Neutrophil (primary cell): ENCODE data around the gene BMPER.

ENCODE experiments used
- H3K27ac ChIP-seq: fragments of 200-600 bp; sonication (generic); 2 replicates; pipeline ENCODE4 v1.5.1; 2016; ENCODE audit warnings: mild to moderate bottlenecking, moderate library complexity
- H3K27me3 ChIP-seq: fragments of 200-600 bp; sonication (generic); 2 replicates; pipeline ENCODE4 v1.6.0; 2016; ENCODE audit warnings: mild to moderate bottlenecking
- H3K36me3 ChIP-seq: fragments of 200-600 bp; sonication (generic); 2 replicates; pipeline ENCODE4 v1.5.1; 2017
- H3K4me1 ChIP-seq, 2 experiments: fragments of 200-600 bp in 1 of 2; sonication (generic) in 1 of 2; 1 replicate in 1 of 2; 2 replicates in 1 of 2; pipeline versions ENCODE4 v1.5.1 to v1.6.1; 2013 to 2016; ENCODE audit warnings: low read depth in 1 of 2, low read length in 1 of 2, mild to moderate bottlenecking in 1 of 2, moderate library complexity in 1 of 2; ENCODE audit not compliant: control insufficient read depth in 1 of 2, insufficient read depth in 1 of 2
- H3K4me3 ChIP-seq, 2 experiments: fragments of 200-600 bp in 1 of 2; sonication (generic) in 1 of 2; 1 replicate in 1 of 2; 2 replicates in 1 of 2; pipeline ENCODE4 v1.5.1; 2013 to 2016; ENCODE audit warnings: low read depth in 1 of 2, low read length in 1 of 2, mild to moderate bottlenecking in 1 of 2, moderate library complexity in 1 of 2
- H3K9me3 ChIP-seq: fragments of 200-600 bp; sonication (generic); 2 replicates; pipeline ENCODE4 v1.5.1; 2016
- TF ChIP-seq, protein P1 (sequence below): fragments of 200-600 bp; sonication (generic); IDR thresholded peaks from 2 replicates; pipeline ENCODE4 v1.5.1; 2016; ENCODE audit warnings: antibody characterized with exemption

Gene BMPER

DNA sequence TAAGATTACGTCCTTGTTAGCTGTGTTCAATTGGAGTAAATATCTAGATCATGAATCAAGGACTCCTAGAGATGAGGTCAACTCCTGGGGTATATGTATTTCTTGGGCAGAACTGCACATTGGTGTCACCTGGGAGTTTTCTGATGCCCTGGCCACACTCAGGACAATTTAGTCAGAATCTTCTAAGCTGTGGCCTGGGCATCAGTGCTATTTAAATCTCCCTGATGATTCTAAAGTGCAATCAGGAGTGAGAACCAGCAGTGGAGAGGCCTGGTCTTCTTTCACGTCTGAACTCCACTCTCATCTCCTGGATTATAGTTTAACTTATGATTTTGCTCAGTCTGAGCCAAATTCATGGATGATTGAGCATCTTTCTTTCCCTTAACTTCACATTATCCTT, 218.0 kb downstream of the BMPER start:
- H3K4me1 ChIP-seq, result no peaks in the 10 kb centered on the region

DNA sequence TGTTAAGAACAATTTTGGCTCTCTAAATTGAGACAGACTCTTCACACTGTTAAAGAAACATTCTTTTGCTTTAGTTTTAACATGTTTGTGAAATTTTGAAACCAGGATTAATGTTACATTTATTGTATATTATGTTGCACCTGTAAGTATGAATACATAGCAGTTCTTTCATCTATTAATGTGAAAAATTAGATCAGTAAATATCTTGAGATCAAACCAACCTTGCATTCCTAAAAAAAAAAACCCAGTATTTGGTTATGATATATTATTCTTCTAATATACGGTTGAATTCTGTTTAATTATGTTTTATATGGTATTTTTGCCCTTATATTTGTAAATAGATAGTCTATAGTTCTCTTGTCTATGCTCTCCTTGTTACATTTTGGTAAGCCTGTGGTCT, 219.4 kb downstream of the BMPER start:
- no peaks in the 10 kb centered on the region for H3K4me1 ChIP-seq
- no peaks in the 10 kb centered on the region for H3K9me3 ChIP-seq
- no peak overlapping the region for H3K4me3 ChIP-seq
- TF ChIP-seq, protein P1, sequence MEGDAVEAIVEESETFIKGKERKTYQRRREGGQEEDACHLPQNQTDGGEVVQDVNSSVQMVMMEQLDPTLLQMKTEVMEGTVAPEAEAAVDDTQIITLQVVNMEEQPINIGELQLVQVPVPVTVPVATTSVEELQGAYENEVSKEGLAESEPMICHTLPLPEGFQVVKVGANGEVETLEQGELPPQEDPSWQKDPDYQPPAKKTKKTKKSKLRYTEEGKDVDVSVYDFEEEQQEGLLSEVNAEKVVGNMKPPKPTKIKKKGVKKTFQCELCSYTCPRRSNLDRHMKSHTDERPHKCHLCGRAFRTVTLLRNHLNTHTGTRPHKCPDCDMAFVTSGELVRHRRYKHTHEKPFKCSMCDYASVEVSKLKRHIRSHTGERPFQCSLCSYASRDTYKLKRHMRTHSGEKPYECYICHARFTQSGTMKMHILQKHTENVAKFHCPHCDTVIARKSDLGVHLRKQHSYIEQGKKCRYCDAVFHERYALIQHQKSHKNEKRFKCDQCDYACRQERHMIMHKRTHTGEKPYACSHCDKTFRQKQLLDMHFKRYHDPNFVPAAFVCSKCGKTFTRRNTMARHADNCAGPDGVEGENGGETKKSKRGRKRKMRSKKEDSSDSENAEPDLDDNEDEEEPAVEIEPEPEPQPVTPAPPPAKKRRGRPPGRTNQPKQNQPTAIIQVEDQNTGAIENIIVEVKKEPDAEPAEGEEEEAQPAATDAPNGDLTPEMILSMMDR, result no peak
- H3K36me3 ChIP-seq, result no peaks in the 10 kb centered on the region
- H3K27me3 ChIP-seq, result no peaks in the 10 kb centered on the region
- no peak overlapping the region for H3K27ac ChIP-seq

More for the DNA sequence above, 218.0 kb downstream of the BMPER start:
- no peaks in the 10 kb centered on the region for H3K27me3 ChIP-seq
- H3K27ac ChIP-seq, result no peak overlapping the region
- no peaks in the 10 kb centered on the region for H3K9me3 ChIP-seq
- no peaks in the 10 kb centered on the region for H3K36me3 ChIP-seq
- TF ChIP-seq, protein P1, result no peak
- no peak overlapping the region for H3K4me3 ChIP-seq

DNA sequence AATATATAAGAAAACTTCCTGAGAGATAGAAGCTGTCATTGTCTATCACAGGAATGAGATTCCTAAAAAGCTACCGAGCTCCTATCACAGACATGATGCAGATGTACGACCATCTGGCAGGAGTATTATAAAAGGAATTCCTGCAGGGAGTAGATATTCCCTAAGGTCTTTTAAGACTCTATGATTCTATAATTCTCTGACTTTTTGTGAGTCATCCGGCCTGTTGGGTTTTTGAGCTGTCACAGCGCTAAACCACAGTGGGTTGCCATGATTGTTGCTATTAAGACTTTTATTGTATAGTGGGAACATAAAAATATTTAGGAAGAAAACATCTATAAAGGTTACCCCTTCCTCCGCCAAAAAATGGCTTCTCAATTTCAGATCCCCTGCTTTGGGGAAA, 223.4 kb downstream of the BMPER start:
- TF ChIP-seq, protein P1, result no peak

DNA sequence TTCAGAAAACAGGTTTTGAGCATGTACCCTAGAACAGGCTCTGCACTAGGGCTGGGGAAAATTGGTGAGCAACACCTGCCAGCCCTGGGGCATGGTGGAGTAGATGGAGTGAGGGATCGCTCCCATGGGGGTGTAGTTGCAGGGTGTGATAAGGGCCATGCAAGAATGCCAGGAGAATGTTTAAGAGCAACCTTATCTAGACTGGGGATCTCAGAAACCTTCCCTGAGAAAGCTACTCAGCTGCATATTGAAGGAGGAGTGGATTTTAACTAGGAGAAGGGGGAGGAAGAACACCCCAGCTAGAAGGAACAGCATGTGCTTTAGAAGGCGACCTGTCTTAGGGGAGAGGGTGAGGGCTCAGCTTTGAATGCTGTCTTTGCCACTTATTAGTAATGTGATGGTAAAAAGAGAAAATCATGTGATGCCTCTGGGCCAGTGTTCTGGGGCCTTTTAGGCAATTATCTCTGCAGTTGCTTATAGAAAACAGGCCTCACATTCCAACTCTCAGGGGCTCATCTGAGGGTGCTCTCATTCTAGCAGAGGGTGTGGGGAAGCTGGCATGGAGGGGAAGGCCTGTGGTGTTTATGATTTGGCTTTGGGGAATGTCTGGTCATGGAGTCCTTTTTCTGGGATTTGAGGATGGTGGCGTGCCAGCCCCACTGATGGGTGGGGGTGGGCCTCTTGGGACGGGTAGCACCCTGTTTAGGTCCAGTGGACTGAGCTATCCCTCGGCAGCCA, 225.4 kb downstream of the BMPER start:
- no peaks in the 10 kb centered on the region for H3K27me3 ChIP-seq
- H3K27ac ChIP-seq, result no peak overlapping the region
- H3K4me3 ChIP-seq, result no peak overlapping the region

More for the DNA sequence above, 223.4 kb downstream of the BMPER start:
- H3K36me3 ChIP-seq, result no peaks in the 10 kb centered on the region
- H3K4me1 ChIP-seq, result no peaks in the 10 kb centered on the region
- no peak overlapping the region for H3K27ac ChIP-seq
- H3K9me3 ChIP-seq, result no peaks in the 10 kb centered on the region
- no peak overlapping the region for H3K4me3 ChIP-seq
- H3K27me3 ChIP-seq, result no peaks in the 10 kb centered on the region

DNA sequence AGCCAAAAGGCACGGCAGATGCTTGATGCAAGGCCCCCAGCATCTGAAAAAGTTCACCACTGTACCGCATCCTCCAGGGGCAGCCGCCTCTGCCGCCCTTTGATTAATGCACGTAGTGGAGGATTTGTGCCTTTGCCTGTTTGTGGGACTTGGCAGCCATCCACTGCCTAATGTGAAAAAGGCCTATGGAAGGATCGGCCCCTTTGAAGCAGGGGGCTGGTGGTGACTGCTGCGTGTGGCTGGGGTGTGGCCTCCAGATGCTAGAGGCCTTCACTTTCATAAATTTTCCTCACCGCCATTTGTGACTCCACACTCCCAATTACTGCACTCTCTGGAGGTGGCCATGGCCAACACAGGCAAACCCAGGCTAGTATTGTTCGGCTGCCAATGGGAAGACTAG, 226.0 kb downstream of the BMPER start:
- no peaks in the 10 kb centered on the region for H3K36me3 ChIP-seq
- H3K27ac ChIP-seq, result no peak overlapping the region
- H3K4me1 ChIP-seq, result no peaks in the 10 kb centered on the region
- TF ChIP-seq, protein P1, result no peak
- H3K4me3 ChIP-seq, result no peak overlapping the region
- H3K9me3 ChIP-seq, result no peaks in the 10 kb centered on the region
- no peaks in the 10 kb centered on the region for H3K27me3 ChIP-seq

More for the DNA sequence above, 225.4 kb downstream of the BMPER start:
- H3K4me1 ChIP-seq, result no peaks in the 10 kb centered on the region
- H3K9me3 ChIP-seq, result no peaks in the 10 kb centered on the region
- TF ChIP-seq, protein P1, result no peak
- no peaks in the 10 kb centered on the region for H3K36me3 ChIP-seq
